EH (cell line): Measurements from ENCODE around the gene CCT6B.
A peak's percentile ranks its signal among the peaks of the same experiment; 100 is the strongest.
"Not testable (repeated sequence)": the region's sequence is repeated elsewhere in the genome, so short reads cannot be mapped to it uniquely, and the experiment has no call there.

Experiments
- DNase-seq: peaks from one replicate; pipeline ENCODE4 v3.0.0-alpha.2; 2015; ENCODE audit warnings: low read depth

Gene CCT6B

GRCh38 chr17:34980681-34981537 lies 19.6 kb upstream of the CCT6B start:
- DNase-seq, result peak; percentile 87

GRCh38 chr17:34980353-34980680 lies 19.1 kb upstream of the CCT6B start, which contains the start of gene LIG3:
Gene LIG3 (plus strand): TSS chr17:34980512. CDS start chr17:34983006, 2,494 bp downstream.
- peak; percentile 93 for DNase-seq

GRCh38 chr17:34979650-34980352 lies 18.5 kb upstream of the CCT6B start:
- peak; percentile 43 for DNase-seq

GRCh38 chr17:34979153-34979552 lies 17.9 kb upstream of the CCT6B start:
- DNase-seq, result no peak

GRCh38 chr17:34974794-34975785 lies 13.8 kb upstream of the CCT6B start:
- DNase-seq, result peak; percentile 13

- peak; percentile 41 for DNase-seq
Observed at GRCh38 chr17:34974179-34974578, 12.9 kb upstream of the CCT6B start.

GRCh38 chr17:34958438-34958837 lies 2.8 kb downstream of the CCT6B start:
- DNase-seq, result no peak

GRCh38 chr17:34950780-34951179 lies 10.5 kb downstream of the CCT6B start:
- DNase-seq, result not testable (repeated sequence)

GRCh38 chr17:34930283-34930682 lies 31.0 kb downstream of the CCT6B start:
- no peak for DNase-seq

- DNase-seq, result no peak
Observed at GRCh38 chr17:34926661-34927060, 34.6 kb downstream of the CCT6B start.

- no peak for DNase-seq
Observed at GRCh38 chr17:34920676-34921075, 40.6 kb downstream of the CCT6B start.

GRCh38 chr17:34917381-34917780 lies 43.9 kb downstream of the CCT6B start:
- no peak for DNase-seq

- DNase-seq, result no peak
Observed at GRCh38 chr17:34916120-34916519, 45.1 kb downstream of the CCT6B start.

GRCh38 chr17:34913001-34913400 lies 48.3 kb downstream of the CCT6B start:
- DNase-seq, result no peak

GRCh38 chr17:34909040-34909439 lies 52.2 kb downstream of the CCT6B start:
- DNase-seq, result no peak

- DNase-seq, result no peak
Observed at GRCh38 chr17:34902831-34903547, 58.3 kb downstream of the CCT6B start.

- no peak for DNase-seq
Observed at GRCh38 chr17:34899643-34900291, 61.5 kb downstream of the CCT6B start.

GRCh38 chr17:34895383-34895782 lies 65.9 kb downstream of the CCT6B start:
- DNase-seq, result no peak

GRCh38 chr17:34894964-34895363 lies 66.3 kb downstream of the CCT6B start:
- DNase-seq, result no peak

- DNase-seq, result peak; percentile 5
Observed at GRCh38 chr17:34892461-34893249, 68.6 kb downstream of the CCT6B start.
